ENCODE results near the gene KBTBD2.

DNA sequence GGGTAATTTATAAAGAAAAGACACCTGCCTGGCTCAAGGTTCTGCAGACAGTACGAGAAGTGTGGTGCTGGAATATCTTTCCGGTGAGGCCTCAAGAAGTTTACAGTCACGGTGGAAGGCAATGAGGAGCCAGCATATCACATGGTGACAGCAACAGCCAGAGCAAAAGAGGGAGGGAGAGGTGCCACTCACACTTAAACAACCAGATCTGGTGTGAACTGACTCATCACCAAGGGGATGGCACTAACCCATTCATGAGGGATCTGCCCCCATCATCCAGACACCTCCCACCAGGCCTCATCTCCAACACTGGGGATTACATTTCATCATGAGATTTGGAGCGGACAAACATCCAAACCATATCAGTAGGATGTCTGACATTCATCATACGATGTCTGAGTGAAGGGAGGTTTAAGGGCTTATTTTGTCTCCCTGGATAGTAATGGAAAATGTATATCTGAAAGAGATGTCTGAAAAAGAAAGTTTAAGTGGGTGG lies 23.5 kb upstream of the KBTBD2 start:
- TF ChIP-seq POLR2A (IDR thresholded peaks at IDR 0.05), result no peak
- TF ChIP-seq, protein P1, sequence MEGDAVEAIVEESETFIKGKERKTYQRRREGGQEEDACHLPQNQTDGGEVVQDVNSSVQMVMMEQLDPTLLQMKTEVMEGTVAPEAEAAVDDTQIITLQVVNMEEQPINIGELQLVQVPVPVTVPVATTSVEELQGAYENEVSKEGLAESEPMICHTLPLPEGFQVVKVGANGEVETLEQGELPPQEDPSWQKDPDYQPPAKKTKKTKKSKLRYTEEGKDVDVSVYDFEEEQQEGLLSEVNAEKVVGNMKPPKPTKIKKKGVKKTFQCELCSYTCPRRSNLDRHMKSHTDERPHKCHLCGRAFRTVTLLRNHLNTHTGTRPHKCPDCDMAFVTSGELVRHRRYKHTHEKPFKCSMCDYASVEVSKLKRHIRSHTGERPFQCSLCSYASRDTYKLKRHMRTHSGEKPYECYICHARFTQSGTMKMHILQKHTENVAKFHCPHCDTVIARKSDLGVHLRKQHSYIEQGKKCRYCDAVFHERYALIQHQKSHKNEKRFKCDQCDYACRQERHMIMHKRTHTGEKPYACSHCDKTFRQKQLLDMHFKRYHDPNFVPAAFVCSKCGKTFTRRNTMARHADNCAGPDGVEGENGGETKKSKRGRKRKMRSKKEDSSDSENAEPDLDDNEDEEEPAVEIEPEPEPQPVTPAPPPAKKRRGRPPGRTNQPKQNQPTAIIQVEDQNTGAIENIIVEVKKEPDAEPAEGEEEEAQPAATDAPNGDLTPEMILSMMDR (IDR thresholded peaks at IDR 0.05), result no peak
